GM19035 (cell line): ENCODE results near the gene ACO1.
A peak's percentile ranks its signal among the peaks of the same experiment; 100 is the strongest.
"Not testable (repeated sequence)": the region's sequence is repeated elsewhere in the genome, so short reads cannot be mapped to it uniquely, and the experiment has no call there.

Experiments used
- ATAC-seq: cut with Tn5 transposase; IDR thresholded peaks from one replicate; pipeline ENCODE4 v1.9.1; 2021; ENCODE audit not compliant: unreplicated experiment

The ACO1 gene

GRCh38 chr9:32384364-32385151 lies at the start of gene ACO1:
Gene ACO1, plus strand, starts transcription at chr9:32384643. Its CDS starts 20,864 bp downstream, at chr9:32405507.
- peak; percentile 97 for ATAC-seq

GRCh38 chr9:32334916-32335895 lies 49.2 kb upstream of the ACO1 start:
- no peak for ATAC-seq

GRCh38 chr9:32339424-32339823 lies 45.0 kb upstream of the ACO1 start:
- ATAC-seq, result peak; percentile 51

- ATAC-seq, result no peak
Measured at GRCh38 chr9:32340361-32340760, 44.1 kb upstream of the ACO1 start.

GRCh38 chr9:32344551-32345182 lies 39.8 kb upstream of the ACO1 start:
- ATAC-seq, result no peak

- ATAC-seq, result no peak
Measured at GRCh38 chr9:32345243-32345642, 39.2 kb upstream of the ACO1 start.

- no peak for ATAC-seq
Measured at GRCh38 chr9:32347571-32347970, 36.9 kb upstream of the ACO1 start.

- no peak for ATAC-seq
Measured at GRCh38 chr9:32348106-32348695, 36.2 kb upstream of the ACO1 start.

- no peak for ATAC-seq
Measured at GRCh38 chr9:32349013-32349412, 35.4 kb upstream of the ACO1 start.

- no peak for ATAC-seq
Measured at GRCh38 chr9:32350682-32351081, 33.8 kb upstream of the ACO1 start.

- no peak for ATAC-seq
Measured at GRCh38 chr9:32351845-32352244, 32.6 kb upstream of the ACO1 start.

- ATAC-seq, result not testable (repeated sequence)
Measured at GRCh38 chr9:32353476-32353875, 31.0 kb upstream of the ACO1 start.

- ATAC-seq, result no peak
Measured at GRCh38 chr9:32359452-32359851, 25.0 kb upstream of the ACO1 start.

GRCh38 chr9:32360983-32361673 lies 23.3 kb upstream of the ACO1 start:
- ATAC-seq, result no peak

GRCh38 chr9:32371279-32371678 lies 13.2 kb upstream of the ACO1 start:
- ATAC-seq, result no peak

- ATAC-seq, result no peak
Measured at GRCh38 chr9:32371679-32372078, 12.8 kb upstream of the ACO1 start.

- no peak for ATAC-seq
Measured at GRCh38 chr9:32376285-32376684, 8.2 kb upstream of the ACO1 start.

- ATAC-seq, result peak; percentile 78
Measured at GRCh38 chr9:32378496-32378895, 5.9 kb upstream of the ACO1 start.

- peak; percentile 80 for ATAC-seq
Measured at GRCh38 chr9:32378993-32379729, 5.3 kb upstream of the ACO1 start.

- ATAC-seq, result no peak
Measured at GRCh38 chr9:32380944-32381343, 3.5 kb upstream of the ACO1 start.
